CD4-positive, alpha-beta T cell treated with Interleukin-12 subunit alpha and Interleukin-12 subunit beta, for 1 hour (primary cell): Measurements from ENCODE around the gene VN1R5.
"Not testable (repeated sequence)": the region's sequence is repeated elsewhere in the genome, so short reads cannot be mapped to it uniquely, and the experiment has no call there.

Source experiments
- DNase-seq: peaks from one replicate; pipeline ENCODE4 v3.0.0-alpha.2; 2020

Gene VN1R5

GRCh38 chr1:247255772-247256171 is at the start of gene VN1R5:
VN1R5 (plus strand) TSS chr1:247256072.
- not testable (repeated sequence) for DNase-seq

GRCh38 chr1:247209396-247209795 is 46.5 kb upstream of the VN1R5 start:
- DNase-seq, result no peak

GRCh38 chr1:247210062-247210375 is 45.9 kb upstream of the VN1R5 start:
- DNase-seq, result no peak

- peak; percentile 93 for DNase-seq
Measured at GRCh38 chr1:247210376-247211117, 45.3 kb upstream of the VN1R5 start.

- no peak for DNase-seq
Measured at GRCh38 chr1:247211339-247211738, 44.5 kb upstream of the VN1R5 start.

- no peak for DNase-seq
Measured at GRCh38 chr1:247212012-247212411, 43.9 kb upstream of the VN1R5 start.

GRCh38 chr1:247212627-247213617 is 43.0 kb upstream of the VN1R5 start:
- no peak for DNase-seq

- no peak for DNase-seq
Measured at GRCh38 chr1:247216261-247216660, 39.6 kb upstream of the VN1R5 start.

DNA sequence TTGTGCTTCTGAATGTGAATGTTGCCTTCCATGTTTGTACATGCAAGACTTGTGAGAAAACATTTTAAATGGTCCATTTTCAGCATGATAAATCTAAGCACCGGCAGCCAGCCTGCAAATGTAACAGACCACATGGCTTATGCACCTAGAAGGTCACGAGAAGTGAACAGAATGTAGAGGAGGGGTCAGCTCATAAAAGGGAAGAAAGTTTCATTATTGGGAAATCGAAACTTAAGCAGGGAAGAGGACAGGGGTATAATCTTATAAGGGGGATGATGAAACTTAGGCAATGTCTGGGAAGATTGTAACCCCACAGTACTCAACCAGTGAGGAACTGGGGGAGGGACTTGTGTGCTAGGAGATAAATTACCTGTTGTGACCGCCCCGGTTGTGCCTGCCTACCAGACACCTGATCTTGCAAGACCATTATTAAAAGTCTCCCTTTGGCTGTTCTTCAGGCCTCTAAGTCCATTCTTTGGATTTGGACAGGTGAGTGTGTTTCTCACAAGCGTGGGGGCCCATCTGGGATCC is 37.7 kb upstream of the VN1R5 start:
- DNase-seq, result no peak

DNA sequence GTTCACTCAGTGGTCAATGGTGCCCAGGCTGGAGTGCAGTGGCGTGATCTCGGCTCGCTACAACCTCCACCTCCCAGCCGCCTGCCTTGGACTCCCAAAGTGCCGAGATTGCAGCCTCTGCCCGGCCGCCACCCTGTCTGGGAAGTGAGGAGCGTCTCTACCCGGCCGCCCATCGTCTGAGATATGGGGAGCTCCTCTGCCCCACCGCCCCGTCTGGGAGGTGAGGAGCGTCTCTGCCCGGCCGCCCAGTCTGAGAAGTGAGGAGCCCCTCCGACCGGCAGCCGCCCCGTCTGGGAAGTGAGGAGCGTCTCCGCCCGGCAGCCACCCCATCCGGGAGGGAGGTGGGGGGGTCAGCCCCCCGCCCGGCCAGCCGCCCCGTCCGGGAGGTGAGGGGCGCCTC is 35.6 kb upstream of the VN1R5 start:
- not testable (repeated sequence) for DNase-seq

- no peak for DNase-seq
Measured at GRCh38 chr1:247222840-247223239, 33.0 kb upstream of the VN1R5 start.

DNA sequence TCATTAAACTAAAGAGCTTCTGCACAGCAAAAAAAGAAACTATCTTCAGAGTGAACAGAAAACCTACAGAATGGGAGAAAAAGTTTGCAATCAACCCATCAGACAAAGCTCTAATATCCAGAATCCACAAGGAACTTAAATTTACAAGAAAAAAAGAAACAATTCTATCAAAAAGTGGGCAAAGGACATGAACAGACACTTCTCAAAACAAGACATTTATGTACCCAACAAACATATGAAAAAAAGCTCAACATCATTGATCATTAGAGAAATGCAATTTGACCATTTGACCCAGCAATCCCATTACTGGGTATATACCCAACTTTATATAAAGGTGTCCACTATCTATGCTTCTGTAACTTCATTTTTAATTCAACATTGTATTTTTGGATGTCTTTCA is 31.1 kb upstream of the VN1R5 start:
- DNase-seq, result no peak

- DNase-seq, result no peak
Measured at GRCh38 chr1:247228133-247228532, 27.7 kb upstream of the VN1R5 start.

DNA sequence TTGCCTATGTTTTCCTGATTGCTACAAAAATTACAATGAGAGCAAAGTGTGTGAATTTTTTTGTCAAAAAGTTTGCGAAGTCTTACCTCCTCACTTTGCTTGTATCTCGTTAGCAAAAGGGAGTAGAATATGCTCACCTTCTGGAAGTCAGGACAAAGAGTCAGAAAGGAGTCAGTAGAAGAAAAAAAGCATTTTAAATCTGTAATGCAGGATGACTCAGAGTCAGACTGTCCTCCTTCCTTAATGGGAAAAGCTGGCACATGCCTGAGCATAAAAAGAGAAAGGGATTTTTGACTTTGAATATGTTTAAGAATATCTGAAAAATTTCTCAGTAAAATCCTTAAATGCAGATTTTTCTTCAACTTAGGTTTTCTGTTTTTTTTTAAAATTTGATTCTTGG is 14.2 kb upstream of the VN1R5 start:
- no peak for DNase-seq

DNA sequence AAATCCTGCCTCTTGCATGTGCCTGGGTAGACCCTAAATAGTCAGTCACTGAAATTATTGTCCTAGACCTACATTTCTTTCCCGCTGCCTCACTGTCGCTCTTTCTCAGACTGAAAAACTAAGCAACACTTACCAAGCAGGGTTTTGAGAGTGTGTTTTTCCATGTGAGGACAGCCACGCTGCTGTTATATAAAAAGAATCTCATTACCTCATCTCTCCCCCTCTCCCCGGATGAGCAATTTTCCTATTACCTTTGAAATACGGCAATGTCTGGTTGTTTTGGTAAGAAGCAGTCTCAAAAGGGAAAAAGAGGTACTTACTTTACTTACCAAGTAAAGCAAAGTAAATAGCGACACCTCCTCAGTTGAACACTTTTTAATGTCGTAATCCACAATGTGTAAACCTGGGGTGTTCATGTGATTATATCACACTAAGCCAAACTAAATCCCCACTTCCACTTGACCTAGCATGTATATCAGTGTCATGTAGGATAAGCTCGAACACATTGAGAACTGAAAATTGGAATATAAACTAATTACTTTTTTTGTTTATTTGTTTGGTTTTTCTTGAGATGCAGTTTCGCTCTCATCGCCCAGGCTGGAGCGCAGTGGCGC is 12.2 kb upstream of the VN1R5 start:
- DNase-seq, result no peak

DNA sequence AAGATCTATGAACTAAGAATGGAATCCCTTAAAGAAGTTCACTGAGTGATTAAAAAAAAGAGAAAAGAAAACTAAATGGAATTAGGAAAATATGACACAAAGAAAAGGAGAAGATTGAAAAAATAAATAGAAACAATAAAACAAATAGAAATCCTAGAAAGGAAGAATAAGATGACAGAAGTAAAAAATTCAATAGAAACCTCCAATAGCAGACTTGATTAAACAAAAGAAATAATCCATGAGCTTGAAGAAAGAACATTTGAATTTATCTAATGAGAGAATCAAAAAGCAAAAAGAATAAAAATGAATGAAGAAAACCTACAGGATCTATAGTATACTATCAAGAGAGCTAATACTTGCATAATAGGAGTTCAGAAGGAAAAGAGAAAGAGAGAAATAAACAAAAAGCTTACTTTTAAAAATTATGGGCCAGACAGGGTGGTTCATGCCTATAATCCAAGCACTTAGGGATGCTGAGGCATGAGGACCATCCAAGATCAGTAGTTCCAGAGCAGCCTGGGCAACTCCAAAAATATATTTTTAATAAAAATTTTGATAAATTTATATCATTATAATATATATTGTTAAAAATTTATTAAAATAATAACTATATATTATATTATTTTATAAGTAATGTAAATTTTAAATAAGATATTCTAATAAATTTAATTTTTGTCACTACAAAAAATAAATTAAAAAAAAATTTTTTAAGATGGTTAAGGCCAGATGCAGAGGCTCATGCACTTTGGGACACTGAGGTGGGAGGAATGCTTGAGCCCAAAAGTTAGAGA is 9.4 kb upstream of the VN1R5 start:
- no peak for DNase-seq

DNA sequence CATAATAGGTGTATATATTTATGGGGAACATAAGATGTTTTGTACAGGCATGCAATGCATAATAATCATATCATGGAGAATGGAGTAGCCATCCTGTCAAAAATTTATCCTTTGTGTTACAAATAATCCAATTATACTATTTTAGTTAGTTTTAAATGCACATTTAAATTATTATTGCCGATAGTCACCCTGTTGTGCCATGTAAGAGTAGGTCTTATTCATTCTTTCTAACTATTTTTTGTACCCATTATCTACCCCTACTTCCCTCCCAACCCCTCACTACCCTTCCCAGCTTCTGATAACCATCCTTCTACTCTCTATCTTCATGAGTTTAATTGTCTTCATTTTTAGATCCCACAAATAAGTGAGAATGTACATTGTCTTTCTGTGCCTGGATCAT is 8.3 kb upstream of the VN1R5 start:
- no peak for DNase-seq

- no peak for DNase-seq
Measured at GRCh38 chr1:247266053-247266452, 10.2 kb downstream of the VN1R5 start.

DNA sequence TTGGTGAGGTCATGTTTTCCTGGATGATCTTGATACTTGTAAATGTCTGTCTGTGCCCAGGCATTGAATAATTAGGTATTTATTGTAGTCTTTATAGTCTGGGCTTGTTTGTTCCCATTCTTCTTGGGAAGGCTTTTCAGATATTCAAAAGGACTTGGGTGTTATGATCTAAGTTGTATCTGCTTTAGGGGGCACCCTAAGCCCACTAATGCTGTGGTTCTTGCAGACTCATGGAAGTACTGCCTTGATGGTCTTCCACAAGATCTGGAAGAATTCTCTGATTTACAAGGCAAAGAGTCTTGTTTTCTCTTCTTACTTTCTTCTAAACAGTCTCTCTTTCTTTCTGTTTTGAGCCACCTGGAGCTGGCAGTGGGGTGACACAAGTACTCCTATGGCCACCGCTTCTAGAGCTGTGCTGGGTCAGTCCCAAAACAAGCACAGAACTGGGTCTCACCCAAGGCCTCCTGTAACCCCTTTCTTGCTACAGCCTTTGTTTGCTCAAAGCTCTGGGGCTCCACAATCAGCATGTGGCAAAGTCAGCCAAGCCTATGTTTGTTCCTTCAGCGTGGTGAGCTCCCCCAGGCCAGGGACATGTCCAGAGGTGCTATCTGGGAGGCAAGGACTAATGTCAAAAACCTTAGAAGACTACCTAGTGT is 12.6 kb downstream of the VN1R5 start:
- no peak for DNase-seq

DNA sequence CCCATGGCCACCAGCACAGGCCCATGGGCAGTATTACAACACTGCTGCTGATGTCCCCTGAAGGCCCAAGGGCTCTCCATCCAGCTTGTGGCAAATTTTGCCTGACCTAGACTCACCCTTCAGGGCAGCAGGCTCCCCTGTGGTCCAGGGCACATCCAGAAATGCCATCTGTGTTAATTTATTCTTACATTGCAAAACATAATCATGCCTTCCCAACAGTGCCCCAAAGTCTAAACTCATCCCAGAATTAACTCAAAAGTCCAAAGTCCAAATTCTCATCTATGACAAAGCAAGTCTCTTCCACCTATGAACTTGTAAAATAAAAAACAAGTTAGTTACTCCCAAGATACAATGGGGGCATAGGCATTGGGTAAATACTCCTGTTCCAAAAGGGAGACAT is 13.3 kb downstream of the VN1R5 start:
- DNase-seq, result no peak

DNA sequence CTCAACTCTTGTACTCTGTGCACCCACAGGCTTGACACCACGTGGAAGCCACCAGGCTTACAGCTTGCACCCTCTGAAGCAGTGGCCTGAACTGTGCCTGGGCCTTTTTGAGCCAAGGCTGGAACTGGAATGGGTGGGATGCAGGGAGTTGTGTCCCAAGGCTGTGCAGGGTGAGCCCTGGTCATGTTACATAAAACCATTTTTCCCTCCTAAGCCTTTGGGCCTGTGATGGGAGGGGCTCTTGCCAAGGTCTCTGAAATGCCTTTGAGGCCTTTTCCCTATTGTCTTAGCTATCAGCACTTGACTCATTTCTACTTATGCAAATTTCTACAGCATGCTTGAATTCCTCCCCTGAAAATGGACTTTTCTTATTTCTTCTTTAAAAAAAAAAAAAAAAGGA is 14.1 kb downstream of the VN1R5 start:
- DNase-seq, result no peak

- no peak for DNase-seq
Measured at GRCh38 chr1:247273013-247273412, 17.1 kb downstream of the VN1R5 start.
